Osteoblast (primary cell): ENCODE measurements around the gene PERM1. TPM values are rescaled to one million over a fixed set of nuclear protein-coding genes. Genes with fewer than 3 reads are reported as not detected.

ENCODE experiments used
- DNase-seq: peaks from one replicate; pipeline ENCODE4 v3.0.0; 2011; ENCODE audit warnings: low spot score, mixed read lengths; ENCODE audit not compliant: insufficient read length; ENCODE audit errors: missing footprints
- H2AFZ ChIP-seq: 2 replicates; pipeline ENCODE4 v1.6.0; 2011; ENCODE audit warnings: mild to moderate bottlenecking, low read length
- H3K27ac ChIP-seq: 2 replicates; pipeline ENCODE4 v1.5.1; 2011; ENCODE audit warnings: mild to moderate bottlenecking, low read depth, low read length, moderate library complexity
- H3K27me3 ChIP-seq: 2 replicates; pipeline ENCODE4 v1.6.0; 2012; ENCODE audit warnings: mild to moderate bottlenecking, control low read depth, inconsistent platforms, low read length, moderate library complexity; ENCODE audit not compliant: insufficient read depth
- H3K36me3 ChIP-seq: 2 replicates; pipeline ENCODE4 v1.5.1; 2011; ENCODE audit warnings: mild to moderate bottlenecking, low read length, control low read depth, moderate library complexity; ENCODE audit not compliant: insufficient read depth
- H3K4me1 ChIP-seq: 2 replicates; pipeline ENCODE4 v1.5.1; 2011; ENCODE audit warnings: mild to moderate bottlenecking, low read length, control low read depth, moderate library complexity; ENCODE audit not compliant: insufficient read depth
- H3K4me2 ChIP-seq: 2 replicates; pipeline ENCODE4 v1.6.0; 2011; ENCODE audit warnings: mild to moderate bottlenecking, low read length; ENCODE audit not compliant: insufficient read depth
- H3K4me3 ChIP-seq: fragments of 200-600 bp; sonication (generic); 3 replicates; pipeline ENCODE4 v1.5.1; 2012; ENCODE audit warnings: mild to moderate bottlenecking, low read length, inconsistent platforms; ENCODE audit not compliant: insufficient read depth
- H3K79me2 ChIP-seq: 2 replicates; pipeline ENCODE4 v1.6.0; 2012; ENCODE audit warnings: mild to moderate bottlenecking, low read length, control low read depth, inconsistent platforms; ENCODE audit not compliant: insufficient read depth
- H3K9me3 ChIP-seq: 2 replicates; pipeline ENCODE4 v1.5.1; 2011; ENCODE audit warnings: low read depth, low read length, control low read depth
- H4K20me1 ChIP-seq: 2 replicates; pipeline ENCODE4 v1.6.0; 2012; ENCODE audit warnings: mild to moderate bottlenecking, low read length, control low read depth; ENCODE audit not compliant: insufficient read depth
- total RNA-seq: library from RNA; depleted of rRNA; stranded (reverse); fragments of >200 nt; gene quantifications from 2 replicates; pipeline ENCODE4 v1.2.3, GENCODE V29; 2012
- TF ChIP-seq, protein P1 (sequence below): IDR thresholded peaks from 2 replicates; pipeline ENCODE4 v1.5.1; 2011; ENCODE audit warnings: mild to moderate bottlenecking, low read depth, low read length, moderate library complexity; ENCODE audit errors: extremely low read depth

Gene PERM1
- total RNA-seq, 1 donor = not detected

DNA sequence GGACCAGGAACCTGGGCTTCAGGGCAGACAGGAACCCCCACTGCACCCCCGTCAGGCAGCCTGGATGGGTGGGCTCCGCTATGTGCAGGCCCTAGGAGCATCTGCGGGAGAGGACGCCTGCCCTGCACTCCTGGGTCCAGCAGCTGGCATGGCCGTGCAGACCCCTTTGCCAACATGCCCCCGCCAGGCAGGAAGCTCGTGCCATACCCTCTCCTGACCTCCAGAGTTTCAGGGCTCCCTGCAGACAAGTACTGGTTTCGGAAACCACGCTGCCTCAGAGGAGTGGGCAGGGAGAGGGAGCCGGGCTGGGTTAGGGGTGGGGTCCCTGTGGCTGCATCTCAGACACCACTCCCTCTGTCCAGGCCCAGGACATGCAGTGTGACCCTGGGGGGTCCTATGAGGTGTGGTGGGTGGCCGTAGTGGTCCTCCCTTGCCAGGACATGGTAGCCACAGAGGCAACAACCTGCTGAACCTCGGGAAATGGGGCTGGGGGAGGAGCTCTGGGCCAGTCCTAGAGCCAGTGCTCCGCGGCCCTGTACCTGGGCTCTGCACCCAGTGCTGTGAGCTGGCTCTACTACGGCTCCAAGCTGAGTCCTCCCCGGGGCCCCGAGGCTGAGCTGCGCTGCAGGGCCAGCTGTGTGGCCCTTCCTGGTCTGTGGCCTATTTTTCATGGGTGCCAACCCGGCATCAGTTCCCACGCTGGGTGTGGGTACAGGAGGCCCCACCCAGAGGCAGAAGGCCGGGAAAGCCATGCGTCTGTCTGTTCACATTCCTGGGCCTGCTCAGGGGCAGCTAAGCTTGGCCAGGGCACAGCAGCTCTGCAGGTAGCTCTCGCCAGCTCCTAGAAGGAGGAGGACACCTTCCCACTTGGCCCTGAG is 14.2 kb downstream of the PERM1 start:
- no peak for DNase-seq
- H3K27ac ChIP-seq = no peak overlapping the region
- no peaks in the 10 kb centered on the region for H3K79me2 ChIP-seq
- no peak overlapping the region for H2AFZ ChIP-seq
- no peaks in the 10 kb centered on the region for H4K20me1 ChIP-seq
- peaks cover 10% of the 10 kb centered on the region for H3K4me1 ChIP-seq
- H3K27me3 ChIP-seq = no peaks in the 10 kb centered on the region
- H3K4me3 ChIP-seq = peak overlapping the region; percentile 90
- H3K36me3 ChIP-seq = peaks cover 10% of the 10 kb centered on the region
- H3K4me2 ChIP-seq = peak overlapping the region; percentile 88
- H3K9me3 ChIP-seq = no peaks in the 10 kb centered on the region
- TF ChIP-seq, protein P1, sequence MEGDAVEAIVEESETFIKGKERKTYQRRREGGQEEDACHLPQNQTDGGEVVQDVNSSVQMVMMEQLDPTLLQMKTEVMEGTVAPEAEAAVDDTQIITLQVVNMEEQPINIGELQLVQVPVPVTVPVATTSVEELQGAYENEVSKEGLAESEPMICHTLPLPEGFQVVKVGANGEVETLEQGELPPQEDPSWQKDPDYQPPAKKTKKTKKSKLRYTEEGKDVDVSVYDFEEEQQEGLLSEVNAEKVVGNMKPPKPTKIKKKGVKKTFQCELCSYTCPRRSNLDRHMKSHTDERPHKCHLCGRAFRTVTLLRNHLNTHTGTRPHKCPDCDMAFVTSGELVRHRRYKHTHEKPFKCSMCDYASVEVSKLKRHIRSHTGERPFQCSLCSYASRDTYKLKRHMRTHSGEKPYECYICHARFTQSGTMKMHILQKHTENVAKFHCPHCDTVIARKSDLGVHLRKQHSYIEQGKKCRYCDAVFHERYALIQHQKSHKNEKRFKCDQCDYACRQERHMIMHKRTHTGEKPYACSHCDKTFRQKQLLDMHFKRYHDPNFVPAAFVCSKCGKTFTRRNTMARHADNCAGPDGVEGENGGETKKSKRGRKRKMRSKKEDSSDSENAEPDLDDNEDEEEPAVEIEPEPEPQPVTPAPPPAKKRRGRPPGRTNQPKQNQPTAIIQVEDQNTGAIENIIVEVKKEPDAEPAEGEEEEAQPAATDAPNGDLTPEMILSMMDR = no peak

DNA sequence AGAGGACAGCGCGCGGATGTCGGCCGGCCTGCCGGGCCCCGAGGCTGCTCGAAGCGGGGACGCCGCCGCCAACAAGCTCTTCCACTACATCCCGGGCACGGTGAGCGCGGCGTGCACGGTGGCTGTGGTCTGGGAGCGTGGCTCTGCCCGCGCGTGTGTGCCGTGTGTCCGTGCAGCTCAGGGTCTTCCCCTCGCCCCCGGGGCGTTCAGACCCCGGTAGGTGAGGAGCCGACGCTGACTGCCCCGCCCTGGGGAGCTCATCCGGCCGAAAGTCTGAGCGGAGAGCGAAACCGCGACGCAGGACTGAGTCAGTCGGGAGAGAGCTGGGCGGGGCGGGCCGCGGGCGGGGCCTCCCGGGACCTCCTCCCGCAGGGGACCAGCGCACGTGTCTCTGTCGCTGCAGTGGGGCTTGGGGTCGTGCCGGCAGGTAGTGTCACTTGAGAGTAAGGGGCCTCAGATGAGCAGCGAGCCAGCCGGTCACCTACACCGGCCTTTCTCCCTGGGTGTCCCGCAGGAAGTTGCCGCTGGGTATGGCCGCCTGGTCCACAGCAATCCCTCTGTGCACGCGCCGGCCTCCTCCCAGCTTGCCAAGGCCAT is 15.1 kb downstream of the PERM1 start:
- Histone ChIP-seq H3K4me1 (peaks cover 10% of the 10 kb centered on the region), H3K36me3 (peaks cover 10% of the 10 kb centered on the region), H3K27me3 (no peaks in the 10 kb centered on the region), H3K27ac (peak overlapping the region; percentile 61), H2AFZ (peak overlapping the region; percentile 78), H3K9me3 (no peaks in the 10 kb centered on the region), H4K20me1 (no peaks in the 10 kb centered on the region), H3K4me2 (peak overlapping the region; percentile 88), H3K79me2 (no peaks in the 10 kb centered on the region), H3K4me3 (peak overlapping the region; percentile 90)
- TF ChIP-seq, protein P1 = no peak
- peak; percentile 100 for DNase-seq

DNA sequence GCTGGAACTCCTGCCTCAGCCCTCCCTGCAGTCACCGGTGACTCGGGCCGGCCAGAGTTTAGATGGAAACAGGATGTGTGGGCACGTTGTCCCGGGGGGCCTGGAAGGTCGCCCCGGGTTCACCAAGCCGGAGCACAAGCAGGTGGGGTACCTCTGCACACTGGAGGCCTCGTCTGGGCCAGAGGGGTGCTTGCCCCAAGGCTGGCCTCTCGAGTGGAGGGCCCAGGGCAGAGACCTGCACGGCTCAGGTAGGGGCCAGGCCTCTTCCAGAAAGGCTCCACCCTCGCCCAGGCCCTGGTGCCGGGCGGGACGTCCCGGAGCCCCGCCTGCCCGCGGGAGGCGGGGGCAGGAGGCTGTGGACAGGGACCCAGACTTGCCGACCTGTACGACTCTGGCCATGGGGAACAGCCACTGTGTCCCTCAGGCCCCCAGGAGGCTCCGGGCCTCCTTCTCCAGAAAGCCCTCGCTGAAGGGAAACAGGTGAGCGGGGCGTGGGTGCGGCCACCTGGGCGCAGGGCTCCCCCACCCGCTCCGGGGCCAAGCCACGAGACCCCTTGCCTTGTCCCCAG is 15.7 kb downstream of the PERM1 start, which contains the start of gene PLEKHN1:
Gene PLEKHN1, plus strand, starts transcription at position 348 of the 569 bp plus-strand sequence. Its CDS starts 50 bp downstream, at position 398.
- Histone ChIP-seq H3K27ac (peak within 1 kb of the TSS; percentile 61), H3K4me3 (peak within 1 kb of the TSS; percentile 90), H3K36me3 (peaks cover 10% of the 10 kb centered on the region), H2AFZ (peak within 1 kb of the TSS; percentile 78), H4K20me1 (no peaks in the 10 kb centered on the region), H3K4me2 (peak within 1 kb of the TSS; percentile 88), H3K4me1 (peaks cover 10% of the 10 kb centered on the region), H3K9me3 (no peaks in the 10 kb centered on the region), H3K27me3 (no peaks in the 10 kb centered on the region), H3K79me2 (no peaks in the 10 kb centered on the region)
- peak; percentile 98 for DNase-seq
- TF ChIP-seq, protein P1 = no peak
